K562 (cell line): Measurements from ENCODE around the gene AMFR. TPM values are rescaled to one million over a fixed set of nuclear protein-coding genes. Genes with fewer than 3 reads are reported as not detected.

Experiments
- ATAC-seq: fragments of 200-7000 bp; cut with Tn5 transposase; 3 replicates; pipeline ENCODE4 v1.9.1; 2020; ENCODE audit warnings: moderate library complexity
- BruUV-seq: library from RNA; stranded (reverse); fragments of 400-500 nt; replicated peaks from 2 replicates; lab custom pipeline; 2021; lab: Mats Ljungman, UMichigan
- CTCF ChIA-PET: fragments of 300-600 bp; formaldehyde crosslinking; extraction: SDS; loops from one replicate; lab custom pipeline; 2021; ENCODE audit warnings: low intra/inter-chr PET ratio; lab: Yijun Ruan, JAX
- POLR2A ChIA-PET: fragments of 300-600, 350-650 bp; sonication (Branson Sonifier 250); formaldehyde crosslinking; extraction: SDS; loops from one replicate; lab custom pipeline; 2021; ENCODE audit warnings: antibody characterized with exemption, inconsistent platforms; lab: Yijun Ruan, JAX
- DNase-seq, 4 experiments: peaks; one replicate each; pipeline versions ENCODE4 v3.0.0 to v3.0.0-alpha.2; 2011 to 2018; ENCODE audit warnings: low spot score in 3 of 4, mixed read lengths in 3 of 4; ENCODE audit errors: extremely low read depth in 1 of 4
- FAIRE-seq: peaks from 2 replicates; lab custom pipeline; 2011; peaks lifted over from hg19 to GRCh38; lab: Jason Lieb, UNC
- H2AFZ ChIP-seq: 2 replicates; pipeline ENCODE4 v1.6.0; 2011; ENCODE audit warnings: low read depth, low read length, control low read depth, inconsistent platforms
- H3K27ac ChIP-seq: fragments of 200-600 bp; 3 replicates; pipeline ENCODE4 v1.8.0; 2011; ENCODE audit warnings: low read depth, mild to moderate bottlenecking, control low read depth, inconsistent platforms, low read length, moderate library complexity, mixed read lengths; ENCODE audit errors: extremely low read depth
- H3K27me3 ChIP-seq, 2 experiments: fragments of 300-600 bp in 1 of 2; 2 replicates in 1 of 2; 3 replicates in 1 of 2; pipeline versions ENCODE4 v1.6.0 to v1.8.0; 2011; ENCODE audit warnings: inconsistent platforms in 2 of 2, low read length in 2 of 2, mild to moderate bottlenecking in 1 of 2, mixed read lengths in 1 of 2, moderate library complexity in 1 of 2; ENCODE audit not compliant: control insufficient read depth in 2 of 2, insufficient read depth in 2 of 2
- H3K36me3 ChIP-seq: fragments of 300-600 bp; 3 replicates; pipeline ENCODE4 v1.8.0; 2011; ENCODE audit warnings: mild to moderate bottlenecking, low read length, inconsistent platforms; ENCODE audit not compliant: control insufficient read depth, insufficient read depth
- H3K4me1 ChIP-seq, 2 experiments: fragments of 200-600 bp in 1 of 2; replicated peaks in 1 of 2; 2 replicates in 1 of 2; 3 replicates in 1 of 2; pipeline versions ENCODE4 v1.5.1 to v1.8.0; 2011; ENCODE audit warnings: inconsistent platforms in 2 of 2, low read length in 2 of 2, mild to moderate bottlenecking in 1 of 2, mixed read lengths in 1 of 2, moderate library complexity in 1 of 2; ENCODE audit not compliant: control insufficient read depth in 2 of 2, insufficient read depth in 2 of 2
- H3K4me2 ChIP-seq: 2 replicates; pipeline ENCODE4 v1.6.1; 2011; ENCODE audit warnings: low read length, control low read depth, inconsistent platforms, mixed read lengths; ENCODE audit not compliant: insufficient read depth
- H3K4me3 ChIP-seq: fragments of 200-600 bp; sonication (generic), shearing (Covaris generic); 2 replicates; pipeline ENCODE4 v1.5.1; 2016; ENCODE audit warnings: control low read depth, inconsistent platforms
- H3K79me2 ChIP-seq: fragments of 200-600 bp; 3 replicates; pipeline ENCODE4 v1.8.0; 2011; ENCODE audit warnings: low read length, inconsistent platforms; ENCODE audit not compliant: control insufficient read depth, insufficient read depth
- H3K9ac ChIP-seq, 2 experiments: 2 replicates each; pipeline versions ENCODE4 v1.6.0 to v1.6.1; 2011; ENCODE audit warnings: low read depth in 2 of 2, low read length in 2 of 2, control low read depth in 1 of 2, inconsistent platforms in 1 of 2, mild to moderate bottlenecking in 1 of 2, mixed read lengths in 1 of 2; ENCODE audit not compliant: insufficient read depth in 1 of 2
- H3K9me1 ChIP-seq: one replicate; pipeline ENCODE4 v1.6.0; 2011; ENCODE audit warnings: inconsistent platforms, mild to moderate bottlenecking, low read length, moderate library complexity; ENCODE audit not compliant: control insufficient read depth, insufficient read depth
- H3K9me3 ChIP-seq: replicated peaks from 2 replicates; pipeline ENCODE4 v1.5.1; 2011; ENCODE audit warnings: low read depth, low read length, inconsistent platforms; ENCODE audit not compliant: control insufficient read depth, insufficient read depth
- H4K20me1 ChIP-seq: replicated peaks from 2 replicates; pipeline ENCODE4 v1.6.1; 2011; ENCODE audit warnings: low read length, inconsistent platforms, mixed read lengths; ENCODE audit not compliant: control insufficient read depth, insufficient read depth
- CBX1 ChIP-seq: sonication (generic); IDR thresholded peaks from 2 replicates; pipeline ENCODE4 v1.6.1; 2016; ENCODE audit warnings: antibody characterized with exemption, low read depth, mild to moderate bottlenecking
- NCOA2 ChIP-seq, 2 experiments: fragments of 450-650 bp; IDR thresholded peaks; 2 replicates each; pipeline ENCODE4 v1.6.1; 2018; ENCODE audit warnings: mild to moderate bottlenecking in 2 of 2, moderate library complexity in 1 of 2; ENCODE audit not compliant: partially characterized antibody in 2 of 2
- TAL1 ChIP-seq: fragments of 450-650 bp; IDR thresholded peaks from 2 replicates; pipeline ENCODE4 v1.6.1; 2016; ENCODE audit warnings: mild to moderate bottlenecking
- ZBTB49 ChIP-seq: sonication (generic); formaldehyde crosslinking; IDR thresholded peaks from 2 replicates; pipeline ENCODE4 v1.8.0; 2022; ENCODE audit warnings: missing genetic modification reagents, mild to moderate bottlenecking, borderline replicate concordance
- ZNF318 ChIP-seq, 2 experiments: fragments of 450-650 bp; IDR thresholded peaks; 2 replicates each; pipeline ENCODE4 v1.6.1; 2016; ENCODE audit warnings: mild to moderate bottlenecking in 2 of 2, borderline replicate concordance in 1 of 2, low read depth in 1 of 2, moderate library complexity in 1 of 2
- ZNF512 ChIP-seq: IDR thresholded peaks from 2 replicates; pipeline ENCODE4 v1.6.1; 2016; ENCODE audit warnings: missing genetic modification characterization, missing compliant biosample characterization
- WGBS: fragments of 100-300 bp; shearing (Covaris generic); methylation state at CpG from one replicate; pipeline ENCODE4 v1.1.6; 2016; ENCODE audit warnings: low coverage, mixed read lengths; ENCODE audit not compliant: insufficient coverage; ENCODE audit errors: missing lambda C conversion rate; 5-methylcytosine and 5-hydroxymethylcytosine counted together
- in situ Hi-C: fragments of 300-500 bp; cut with MboI; formaldehyde crosslinking; loops from 4 replicates; pipeline ENCODE4 v1.15.0; 2018; ENCODE audit warnings: inconsistent platforms, mixed read lengths
- intact Hi-C: fragments of 100-400 bp; cut with micrococcal nuclease; formaldehyde crosslinking; loops from 2 replicates; pipeline ENCODE4 v1.14.2; 2022
- polyA plus RNA-seq, 8 experiments: library from polyadenylated mRNA; depleted of rRNA in 4 of 8; stranded (reverse) in 5 of 8; unstranded in 3 of 8; fragments of >200 nt; fragmentation: Nextera tagmentation in 2 of 8; fragmentation: Illumina TruSeq in 1 of 8; extraction: Ambion mirVana in 2 of 8; extraction: Trizol in 1 of 8; gene quantifications; 2 replicates each; pipeline versions ENCODE4 v1.2.1 to v1.2.3, GENCODE V29; 2011 to 2014; ENCODE audit warnings: inconsistent platforms in 1 of 8, missing spikeins in 1 of 8
- total RNA-seq, 7 experiments: library from RNA; depleted of rRNA in 6 of 7; stranded (reverse); fragments of >200 nt in 6 of 7; fragmentation: Illumina TruSeq in 2 of 7; extraction: Trizol in 2 of 7; gene quantifications; 2 replicates each; pipeline versions ENCODE4 v1.2.1 to v1.2.3, GENCODE V29; 2011 to 2021; ENCODE audit warnings: low replicate concordance in 1 of 7

The AMFR gene
- total and polyA plus RNA-seq, 9 of the 15 experiments (the other 6 are each of a cell fraction or from before 2014, with no cell fraction given) = 15.6 to 113 (median 58.4) TPM

GRCh38 chr16:56346131-56346890 lies 79.0 kb downstream of the AMFR start:
- FAIRE-seq (no peak), DNase-seq (no peak), ATAC-seq (no peak)
- no peaks in the 10 kb centered on the region for H3K9me3 ChIP-seq
- H3K27me3 ChIP-seq = peaks cover 17 to 72% of the 10 kb centered on the region in 2 experiments; a peak in 4 of 5 replicates
- in situ Hi-C loops (no loop called here), intact Hi-C loops (no loop called here)
- no TSS peak for BruUV-seq
- H4K20me1 ChIP-seq = peaks cover 29% of the 10 kb centered on the region
- ChIA-PET CTCF (no interaction called here), POLR2A (interaction anchor here (0.5 to 0.6 kb wide), 3 partner anchors 10 to 63 kb away, joined by 3 to 6 read pairs (median 3); no protein-coding TSS in a partner anchor)
- H3K36me3 ChIP-seq = no peaks in the 10 kb centered on the region
- H3K4me1 ChIP-seq = peaks cover 5 to 33% of the 10 kb centered on the region in 2 experiments; a peak in 2 of 5 replicates
- no peak overlapping the region for H3K4me3 ChIP-seq
- no peaks in the 10 kb centered on the region for H3K79me2 ChIP-seq
- no peak overlapping the region for H3K27ac ChIP-seq
- H2AFZ ChIP-seq = no peak overlapping the region
- H3K9me1 ChIP-seq = no peaks in the 10 kb centered on the region
- 19% methylated on average over 15 of the region's 15 CpGs for WGBS
- no peak overlapping the region for H3K9ac ChIP-seq
- H3K4me2 ChIP-seq = no peak overlapping the region
- TF ChIP-seq ZBTB49 (CRISPR knock-in tag) (no peak), ZNF512 (tag) (no peak), NCOA2 (IDR thresholded peaks at IDR 0.05; ENCODE audit: partially characterized antibody in 2 of 2) (no peak), CBX1 (no peak), TAL1 (no peak), ZNF318 (IDR thresholded peaks at IDR 0.05; ENCODE audit: borderline replicate concordance in 1 of 2, low read depth in 1 of 2) (no peak)
